SK-N-SH (cell line): ENCODE data around the gene ADH7. TPM values are rescaled to one million over a fixed set of nuclear protein-coding genes. Genes with fewer than 3 reads are reported as not detected.

Experiments
- CTCF ChIA-PET: fragments of 300-600, 350-600 bp; formaldehyde crosslinking; extraction: SDS; loops from one replicate; lab custom pipeline; 2021; lab: Yijun Ruan, JAX
- POLR2A ChIA-PET: fragments of 350-600 bp; sonication (Branson Sonifier 250); formaldehyde crosslinking; extraction: SDS; loops from one replicate; lab custom pipeline; 2020; ENCODE audit warnings: antibody characterized with exemption, inconsistent platforms; lab: Yijun Ruan, JAX
- DNase-seq: peaks from one replicate; pipeline ENCODE4 v3.0.0; 2012
- H2AFZ ChIP-seq: fragments of 200-600 bp; sonication (generic); 2 replicates; pipeline ENCODE4 v1.8.1; 2016; ENCODE audit warnings: antibody characterized with exemption, mild to moderate bottlenecking, low read depth
- H3F3A ChIP-seq: fragments of 200-600 bp; sonication (generic); replicated peaks from 2 replicates; pipeline ENCODE3; 2016; ENCODE audit warnings: antibody characterized with exemption, mild to moderate bottlenecking; ENCODE audit not compliant: insufficient read depth
- H3K27ac ChIP-seq, 2 experiments: fragments of 200-500 bp in 1 of 2; fragments of 200-600 bp in 1 of 2; sonication (Bioruptor generic) in 1 of 2; sonication (generic), shearing (Covaris generic) in 1 of 2; 2 replicates each; pipeline versions ENCODE4 v1.5.1 to v1.6.1; 2014 to 2016; ENCODE audit warnings: low read depth in 2 of 2, inconsistent platforms in 1 of 2, low read length in 1 of 2, mild to moderate bottlenecking in 1 of 2, mixed read lengths in 1 of 2
- H3K27me3 ChIP-seq: fragments of 200-600 bp; sonication (generic), shearing (Covaris generic); 2 replicates; pipeline ENCODE4 v1.6.1; 2016; ENCODE audit warnings: mixed run types; ENCODE audit not compliant: insufficient read depth
- H3K36me3 ChIP-seq, 2 experiments: fragments of 200-500 bp in 1 of 2; fragments of 200-600 bp in 1 of 2; sonication (Bioruptor generic) in 1 of 2; sonication (generic) in 1 of 2; replicated peaks in 1 of 2; 2 replicates each; pipeline versions ENCODE3 to v1.5.1; 2014 to 2016; ENCODE audit warnings: low read length in 1 of 2, mild to moderate bottlenecking in 1 of 2; ENCODE audit not compliant: insufficient read depth in 2 of 2, control insufficient read depth in 1 of 2
- H3K4me1 ChIP-seq, 2 experiments: fragments of 200-500 bp in 1 of 2; fragments of 200-600 bp in 1 of 2; sonication (Bioruptor generic) in 1 of 2; sonication (generic), shearing (Covaris generic) in 1 of 2; 2 replicates each; pipeline versions ENCODE4 v1.5.1 to v1.6.1; 2014 to 2016; ENCODE audit warnings: low read depth in 1 of 2, low read length in 1 of 2, mixed run types in 1 of 2; ENCODE audit not compliant: insufficient read depth in 2 of 2, control insufficient read depth in 1 of 2
- H3K4me2 ChIP-seq: fragments of 200-600 bp; sonication (generic), shearing (Covaris generic); 2 replicates; pipeline ENCODE4 v1.6.1; 2017; ENCODE audit warnings: mixed run types
- H3K4me3 ChIP-seq, 2 experiments: fragments of 200-500 bp in 1 of 2; fragments of 200-600 bp in 1 of 2; sonication (Bioruptor generic) in 1 of 2; sonication (generic), shearing (Covaris generic) in 1 of 2; 2 replicates each; pipeline versions ENCODE4 v1.5.1 to v1.8.1; 2014 to 2016; ENCODE audit warnings: low read depth in 2 of 2, inconsistent platforms in 1 of 2, low read length in 1 of 2, mild to moderate bottlenecking in 1 of 2, mixed read lengths in 1 of 2, moderate library complexity in 1 of 2
- H3K79me2 ChIP-seq: fragments of 200-600 bp; sonication (generic); 2 replicates; pipeline ENCODE4 v1.8.1; 2017; ENCODE audit warnings: mild to moderate bottlenecking; ENCODE audit not compliant: insufficient read depth
- H3K9ac ChIP-seq: fragments of 200-600 bp; sonication (generic); 2 replicates; pipeline ENCODE4 v1.6.1; 2017; ENCODE audit warnings: mixed run types
- H3K9me2 ChIP-seq: fragments of 200-600 bp; sonication (generic); 2 replicates; pipeline ENCODE4 v1.6.1; 2017; ENCODE audit warnings: mixed run types
- H3K9me3 ChIP-seq: fragments of 200-600 bp; sonication (generic); 2 replicates; pipeline ENCODE4 v1.6.1; 2017; ENCODE audit warnings: mixed run types, mild to moderate bottlenecking, moderate library complexity
- H4K20me1 ChIP-seq: fragments of 200-600 bp; sonication (generic); 2 replicates; pipeline ENCODE4 v1.6.1; 2017; ENCODE audit warnings: mild to moderate bottlenecking, mixed run types; ENCODE audit not compliant: insufficient read depth
- CHD2 ChIP-seq: fragments of 150-350 bp; IDR thresholded peaks from 2 replicates; pipeline ENCODE4 v1.6.1; 2018; ENCODE audit warnings: low read length; ENCODE audit not compliant: partially characterized antibody
- EZH2phosphoT487 ChIP-seq: fragments of 200-600 bp; sonication (generic); IDR thresholded peaks from 2 replicates; pipeline ENCODE4 v1.6.1; 2017; ENCODE audit warnings: low read depth, mixed run types, mild to moderate bottlenecking, antibody characterized with exemption, moderate library complexity, borderline replicate concordance
- GATA2 ChIP-seq: sonication (generic); formaldehyde crosslinking; IDR thresholded peaks from 2 replicates; pipeline ENCODE4 v1.5.0; 2020; ENCODE audit warnings: mild to moderate bottlenecking, missing genetic modification reagents
- RCOR1 ChIP-seq: fragments of 150-350 bp; IDR thresholded peaks from 2 replicates; pipeline ENCODE4 v1.6.1; 2017; ENCODE audit warnings: antibody characterized with exemption, low read length
- SIN3A ChIP-seq: IDR thresholded peaks from 2 replicates; pipeline ENCODE4 v1.6.1; 2012; ENCODE audit warnings: low read depth, mild to moderate bottlenecking, low read length, moderate library complexity, borderline replicate concordance
- TEAD4 ChIP-seq: IDR thresholded peaks from 2 replicates; pipeline ENCODE4 v1.4.0; 2012; ENCODE audit warnings: mild to moderate bottlenecking, borderline replicate concordance; ENCODE audit not compliant: insufficient read depth
- WGBS: methylation state at CpG from one replicate; pipeline ENCODE4 v1.1.6; 2017; ENCODE audit warnings: low lambda C conversion rate; 5-methylcytosine and 5-hydroxymethylcytosine counted together
- polyA plus RNA-seq, 3 experiments: library from polyadenylated mRNA; depleted of rRNA; stranded (reverse); fragments of >200 nt; gene quantifications; 2 replicates each; pipeline ENCODE4 v1.2.3, GENCODE V29; 2012
- TF ChIP-seq, protein P1 (sequence below): fragments of 200-600 bp; sonication (generic); IDR thresholded peaks from 2 replicates; pipeline ENCODE4 v1.6.1; 2017; ENCODE audit warnings: antibody characterized with exemption, mild to moderate bottlenecking, moderate library complexity
- TF ChIP-seq, protein P2 (sequence below): IDR thresholded peaks from 2 replicates; pipeline ENCODE4 v1.4.0; 2012; ENCODE audit warnings: low read depth, borderline replicate concordance
- TF ChIP-seq, protein P3 (sequence below): IDR thresholded peaks from 2 replicates; pipeline ENCODE4 v1.4.0; 2012; ENCODE audit warnings: low read depth, borderline replicate concordance

Gene ADH7
- polyA plus RNA-seq, 1 of the 3 experiments (the other 2 are of a cell fraction), result not detected

DNA sequence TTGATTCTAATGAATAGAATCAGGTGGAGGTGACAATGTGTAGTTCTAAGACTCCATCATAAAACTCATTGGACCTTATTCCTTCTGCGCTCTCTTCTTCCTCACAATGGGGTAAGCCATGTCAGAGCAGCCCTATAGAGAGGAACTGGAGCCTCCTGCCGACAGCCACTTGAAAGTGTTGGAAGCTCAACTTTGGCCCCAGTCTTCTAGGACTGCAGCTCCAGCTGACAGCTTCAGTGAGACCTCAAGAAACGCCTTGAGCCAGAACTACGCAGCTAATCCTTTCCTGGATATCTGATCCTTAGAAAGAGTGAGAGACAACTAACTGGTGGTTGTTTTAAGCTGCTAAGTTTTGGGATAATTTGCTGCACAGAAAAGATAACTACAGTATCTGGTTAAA lies 22.1 kb upstream of the ADH7 start:
- H3K36me3 ChIP-seq, result no peaks in the 10 kb centered on the region
- no peak overlapping the region for H3K9ac ChIP-seq
- H3K9me2 ChIP-seq, result no peaks in the 10 kb centered on the region
- 41% methylated on average over 4 of the region's 4 CpGs for WGBS
- no peak overlapping the region for H3K27ac ChIP-seq
- TF ChIP-seq, protein P1, sequence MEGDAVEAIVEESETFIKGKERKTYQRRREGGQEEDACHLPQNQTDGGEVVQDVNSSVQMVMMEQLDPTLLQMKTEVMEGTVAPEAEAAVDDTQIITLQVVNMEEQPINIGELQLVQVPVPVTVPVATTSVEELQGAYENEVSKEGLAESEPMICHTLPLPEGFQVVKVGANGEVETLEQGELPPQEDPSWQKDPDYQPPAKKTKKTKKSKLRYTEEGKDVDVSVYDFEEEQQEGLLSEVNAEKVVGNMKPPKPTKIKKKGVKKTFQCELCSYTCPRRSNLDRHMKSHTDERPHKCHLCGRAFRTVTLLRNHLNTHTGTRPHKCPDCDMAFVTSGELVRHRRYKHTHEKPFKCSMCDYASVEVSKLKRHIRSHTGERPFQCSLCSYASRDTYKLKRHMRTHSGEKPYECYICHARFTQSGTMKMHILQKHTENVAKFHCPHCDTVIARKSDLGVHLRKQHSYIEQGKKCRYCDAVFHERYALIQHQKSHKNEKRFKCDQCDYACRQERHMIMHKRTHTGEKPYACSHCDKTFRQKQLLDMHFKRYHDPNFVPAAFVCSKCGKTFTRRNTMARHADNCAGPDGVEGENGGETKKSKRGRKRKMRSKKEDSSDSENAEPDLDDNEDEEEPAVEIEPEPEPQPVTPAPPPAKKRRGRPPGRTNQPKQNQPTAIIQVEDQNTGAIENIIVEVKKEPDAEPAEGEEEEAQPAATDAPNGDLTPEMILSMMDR, result peak; percentile 18; the same call in 1 of the 2 replicates
- TF ChIP-seq CHD2, result no peak
- DNase-seq, result no peak
- H3K4me2 ChIP-seq, result no peak overlapping the region
- no peaks in the 10 kb centered on the region for H3F3A ChIP-seq
- POLR2A ChIA-PET, result no interaction called here
- H3K79me2 ChIP-seq, result no peaks in the 10 kb centered on the region
- H3K27me3 ChIP-seq, result no peaks in the 10 kb centered on the region
- no peak overlapping the region for H2AFZ ChIP-seq
- H3K4me1 ChIP-seq, result no peaks in the 10 kb centered on the region; a peak in 1 of 4 replicates
- no peak overlapping the region for H3K4me3 ChIP-seq
- no peaks in the 10 kb centered on the region for H4K20me1 ChIP-seq
- no peaks in the 10 kb centered on the region for H3K9me3 ChIP-seq
- CTCF ChIA-PET, result interaction anchor here (1.6 kb wide), 1 partner anchor 52 kb away, joined by 6 read pairs; no protein-coding TSS in a partner anchor

DNA sequence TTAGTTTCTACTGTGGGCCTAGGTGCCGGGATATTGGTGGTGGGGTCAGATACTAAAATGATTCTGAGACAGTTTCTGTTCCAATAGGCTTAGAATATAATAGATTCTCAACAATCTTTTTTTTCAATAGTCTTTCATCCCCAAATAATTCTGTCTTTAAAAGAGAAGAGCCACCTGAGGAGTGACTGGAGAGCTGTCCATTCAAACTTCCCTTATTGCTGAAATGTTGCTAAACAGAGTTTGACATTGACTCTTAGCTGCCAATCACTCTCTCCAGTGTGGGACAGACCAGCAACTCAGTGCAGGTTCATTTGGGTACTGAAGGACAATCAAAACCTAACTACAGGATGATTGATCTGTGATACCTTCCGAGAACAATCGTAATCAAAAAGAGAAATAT lies 12.4 kb upstream of the ADH7 start:
- TF ChIP-seq, protein P1, result no peak
- TF ChIP-seq CHD2 (no peak), TEAD4 (no peak), GATA2 (CRISPR knock-in tag) (no peak), SIN3A (no peak), EZH2phosphoT487 (no peak), RCOR1 (no peak)
- TF ChIP-seq, protein P2, sequence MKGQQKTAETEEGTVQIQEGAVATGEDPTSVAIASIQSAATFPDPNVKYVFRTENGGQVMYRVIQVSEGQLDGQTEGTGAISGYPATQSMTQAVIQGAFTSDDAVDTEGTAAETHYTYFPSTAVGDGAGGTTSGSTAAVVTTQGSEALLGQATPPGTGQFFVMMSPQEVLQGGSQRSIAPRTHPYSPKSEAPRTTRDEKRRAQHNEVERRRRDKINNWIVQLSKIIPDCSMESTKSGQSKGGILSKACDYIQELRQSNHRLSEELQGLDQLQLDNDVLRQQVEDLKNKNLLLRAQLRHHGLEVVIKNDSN, result no peak
- TF ChIP-seq, protein P3, sequence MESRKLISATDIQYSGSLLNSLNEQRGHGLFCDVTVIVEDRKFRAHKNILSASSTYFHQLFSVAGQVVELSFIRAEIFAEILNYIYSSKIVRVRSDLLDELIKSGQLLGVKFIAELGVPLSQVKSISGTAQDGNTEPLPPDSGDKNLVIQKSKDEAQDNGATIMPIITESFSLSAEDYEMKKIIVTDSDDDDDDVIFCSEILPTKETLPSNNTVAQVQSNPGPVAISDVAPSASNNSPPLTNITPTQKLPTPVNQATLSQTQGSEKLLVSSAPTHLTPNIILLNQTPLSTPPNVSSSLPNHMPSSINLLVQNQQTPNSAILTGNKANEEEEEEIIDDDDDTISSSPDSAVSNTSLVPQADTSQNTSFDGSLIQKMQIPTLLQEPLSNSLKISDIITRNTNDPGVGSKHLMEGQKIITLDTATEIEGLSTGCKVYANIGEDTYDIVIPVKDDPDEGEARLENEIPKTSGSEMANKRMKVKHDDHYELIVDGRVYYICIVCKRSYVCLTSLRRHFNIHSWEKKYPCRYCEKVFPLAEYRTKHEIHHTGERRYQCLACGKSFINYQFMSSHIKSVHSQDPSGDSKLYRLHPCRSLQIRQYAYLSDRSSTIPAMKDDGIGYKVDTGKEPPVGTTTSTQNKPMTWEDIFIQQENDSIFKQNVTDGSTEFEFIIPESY, result no peak
- Histone ChIP-seq H3K9me3 (no peaks in the 10 kb centered on the region), H3F3A (no peaks in the 10 kb centered on the region), H3K36me3 (no peaks in the 10 kb centered on the region), H3K9me2 (no peaks in the 10 kb centered on the region), H3K4me2 (no peak overlapping the region), H3K4me1 (no peaks in the 10 kb centered on the region), H3K79me2 (no peaks in the 10 kb centered on the region), H3K4me3 (no peak overlapping the region), H3K9ac (no peak overlapping the region), H3K27ac (no peak overlapping the region), H2AFZ (no peak overlapping the region), H4K20me1 (no peaks in the 10 kb centered on the region), H3K27me3 (no peaks in the 10 kb centered on the region)
- DNase-seq, result no peak
- 94% methylated on average over 3 of the region's 3 CpGs for WGBS
- CTCF ChIA-PET, result interaction anchor here (0.7 kb wide), 1 partner anchor 1762 kb away, joined by 3 read pairs; no protein-coding TSS in a partner anchor
- POLR2A ChIA-PET, result no interaction called here
